H9 (cell line): ENCODE measurements around the gene MYO1E. TPM values are rescaled to one million over a fixed set of nuclear protein-coding genes. Genes with fewer than 3 reads are reported as not detected.

Experiments used
- DNase-seq: peaks from one replicate; pipeline ENCODE4 v3.0.0-alpha.2; 2017
- H2AFZ ChIP-seq: one replicate; pipeline ENCODE4 v1.6.1; 2013; ENCODE audit warnings: mild to moderate bottlenecking, low read length, control low read depth, moderate library complexity
- H2AK5ac ChIP-seq: 2 replicates; pipeline ENCODE4 v1.6.1; 2013; ENCODE audit warnings: low read length, control low read depth, mixed read lengths; ENCODE audit not compliant: insufficient read length
- H2BK120ac ChIP-seq: one replicate; pipeline ENCODE4 v1.6.1; 2013; ENCODE audit warnings: low read depth, mild to moderate bottlenecking, low read length, control low read depth, inconsistent platforms; ENCODE audit not compliant: poor library complexity, severe bottlenecking
- H2BK12ac ChIP-seq: 2 replicates; pipeline ENCODE4 v1.6.1; 2013; ENCODE audit warnings: low read length, control low read depth, mixed read lengths, low read depth; ENCODE audit not compliant: insufficient read length
- H2BK15ac ChIP-seq: 2 replicates; pipeline ENCODE4 v1.6.1; 2013; ENCODE audit warnings: low read depth, low read length, control low read depth
- H2BK20ac ChIP-seq: one replicate; pipeline ENCODE4 v1.6.1; 2013; ENCODE audit warnings: low read depth, mild to moderate bottlenecking, low read length, control low read depth, inconsistent platforms; ENCODE audit not compliant: poor library complexity, severe bottlenecking
- H2BK5ac ChIP-seq: 2 replicates; pipeline ENCODE4 v1.6.1; 2013; ENCODE audit warnings: low read length, control low read depth, mixed read lengths; ENCODE audit not compliant: insufficient read length
- H3K14ac ChIP-seq: 2 replicates; pipeline ENCODE4 v1.6.1; 2013; ENCODE audit warnings: low read length, control low read depth; ENCODE audit not compliant: insufficient read depth
- H3K18ac ChIP-seq: 2 replicates; pipeline ENCODE4 v1.6.1; 2013; ENCODE audit warnings: low read depth, mild to moderate bottlenecking, mixed read lengths, low read length, control low read depth; ENCODE audit not compliant: insufficient read length
- H3K23ac ChIP-seq: 2 replicates; pipeline ENCODE4 v1.6.1; 2013; ENCODE audit warnings: low read length, control low read depth, mixed read lengths, low read depth; ENCODE audit not compliant: insufficient read length
- H3K23me2 ChIP-seq: 2 replicates; pipeline ENCODE4 v1.6.1; 2013; ENCODE audit warnings: low read depth, mild to moderate bottlenecking, mixed read lengths, low read length, control low read depth; ENCODE audit not compliant: insufficient read length, poor library complexity, severe bottlenecking
- H3K27ac ChIP-seq: 2 replicates; pipeline ENCODE4 v1.5.1; 2013; ENCODE audit warnings: low read length, control low read depth, mixed read lengths, low read depth; ENCODE audit not compliant: insufficient read length
- H3K27me3 ChIP-seq: 2 replicates; pipeline ENCODE4 v1.6.1; 2013; ENCODE audit warnings: low read length, control low read depth, inconsistent platforms; ENCODE audit not compliant: insufficient read depth
- H3K4ac ChIP-seq: 2 replicates; pipeline ENCODE4 v1.6.1; 2013; ENCODE audit warnings: low read depth, mild to moderate bottlenecking, control low read depth, inconsistent platforms, low read length, moderate library complexity
- H3K4me1 ChIP-seq: 2 replicates; pipeline ENCODE4 v1.6.1; 2013; ENCODE audit warnings: low read length, control low read depth, inconsistent platforms; ENCODE audit not compliant: insufficient read depth
- H3K4me2 ChIP-seq: 2 replicates; pipeline ENCODE4 v1.6.1; 2013; ENCODE audit warnings: low read length, control low read depth, mixed read lengths; ENCODE audit not compliant: insufficient read length, insufficient read depth
- H3K56ac ChIP-seq: 2 replicates; pipeline ENCODE4 v1.6.1; 2013; ENCODE audit warnings: low read depth, mild to moderate bottlenecking, mixed read lengths, low read length, control low read depth; ENCODE audit not compliant: insufficient read length
- H3K79me1 ChIP-seq: 2 replicates; pipeline ENCODE4 v1.6.1; 2013; ENCODE audit warnings: low read depth, mild to moderate bottlenecking, moderate library complexity, low read length, control low read depth, inconsistent platforms; ENCODE audit not compliant: insufficient read depth, poor library complexity, severe bottlenecking
- H3K79me2 ChIP-seq: 2 replicates; pipeline ENCODE4 v1.6.1; 2013; ENCODE audit warnings: low read length, control low read depth, inconsistent platforms; ENCODE audit not compliant: insufficient read depth
- H3K9ac ChIP-seq: 2 replicates; pipeline ENCODE4 v1.6.1; 2013; ENCODE audit warnings: low read length, control low read depth, mixed read lengths; ENCODE audit not compliant: insufficient read length; ENCODE audit errors: extremely low read depth
- H3K9me3 ChIP-seq: one replicate; pipeline ENCODE4 v1.6.1; 2013; ENCODE audit warnings: low read depth, low read length, inconsistent platforms; ENCODE audit not compliant: control insufficient read depth
- H3T11ph ChIP-seq: one replicate; pipeline ENCODE4 v1.6.1; 2013; ENCODE audit warnings: mild to moderate bottlenecking, low read length, control low read depth, inconsistent platforms
- H4K20me1 ChIP-seq: one replicate; pipeline ENCODE4 v1.6.1; 2013; ENCODE audit not compliant: control insufficient read depth, insufficient read length, insufficient read depth
- H4K5ac ChIP-seq: 2 replicates; pipeline ENCODE4 v1.6.1; 2013; ENCODE audit warnings: low read depth, mild to moderate bottlenecking, mixed read lengths, low read length, control low read depth; ENCODE audit not compliant: insufficient read length
- H4K8ac ChIP-seq: replicated peaks from 2 replicates; pipeline ENCODE4 v1.6.1; 2013; ENCODE audit warnings: low read length, control low read depth, mixed read lengths, low read depth; ENCODE audit not compliant: insufficient read length
- H4K91ac ChIP-seq: 2 replicates; pipeline ENCODE4 v1.6.1; 2013; ENCODE audit warnings: low read depth, mild to moderate bottlenecking, moderate library complexity, mixed read lengths, low read length, control low read depth; ENCODE audit not compliant: insufficient read length
- H3K27ac Mint-ChIP-seq, 3 experiments: 2 replicates in 2 of 3; 3 replicates in 1 of 3; pipeline ENCODE4 v1.8.0; 2020 to 2021; ENCODE audit warnings: mixed read lengths in 3 of 3, mild to moderate bottlenecking in 1 of 3, moderate library complexity in 1 of 3
- H3K27me3 Mint-ChIP-seq: 2 replicates; pipeline ENCODE4 v1.8.0; 2021; ENCODE audit warnings: low read depth, mild to moderate bottlenecking, moderate library complexity, mixed read lengths
- H3K36me3 Mint-ChIP-seq, 3 experiments: 2 replicates in 2 of 3; 3 replicates in 1 of 3; pipeline ENCODE4 v1.8.0; 2020 to 2021; ENCODE audit warnings: low read depth in 3 of 3, mixed read lengths in 3 of 3; ENCODE audit not compliant: insufficient read depth in 1 of 3
- H3K4me1 Mint-ChIP-seq, 2 experiments: 2 replicates each; pipeline ENCODE4 v1.8.0; 2020; ENCODE audit warnings: mixed read lengths in 2 of 2
- H3K4me3 Mint-ChIP-seq, 2 experiments: 2 replicates in 1 of 2; 3 replicates in 1 of 2; pipeline ENCODE4 v1.8.0; 2020 to 2021; ENCODE audit warnings: mild to moderate bottlenecking in 2 of 2, mixed read lengths in 2 of 2, moderate library complexity in 1 of 2
- H3K9me3 Mint-ChIP-seq, 2 experiments: 2 replicates in 1 of 2; 3 replicates in 1 of 2; pipeline ENCODE4 v1.8.0; 2020; ENCODE audit warnings: mild to moderate bottlenecking in 2 of 2, mixed read lengths in 2 of 2, moderate library complexity in 1 of 2
- CTCF ChIP-seq: fragments of 200-600 bp; sonication (generic); conservative IDR thresholded peaks from 3 replicates; pipeline ENCODE4 v1.8.0; 2021; ENCODE audit warnings: antibody characterized with exemption, mild to moderate bottlenecking
- WGBS: extraction: QIAGEN DNeasy Blood & Tissue Kit; methylation state at CpG from one replicate; pipeline ENCODE4 v1.1.7; 2013; ENCODE audit warnings: missing lambda C conversion rate, low lambda C conversion rate, mixed read lengths; ENCODE audit not compliant: insufficient read length; ENCODE audit errors: extremely low coverage; 5-methylcytosine and 5-hydroxymethylcytosine counted together
- total RNA-seq: library from RNA; stranded (reverse); gene quantifications from 2 replicates; pipeline ENCODE4 v1.2.1, GENCODE V29; 2021

Gene MYO1E
- total RNA-seq, 1 experiment from 2014 or later = 235 TPM

DNA sequence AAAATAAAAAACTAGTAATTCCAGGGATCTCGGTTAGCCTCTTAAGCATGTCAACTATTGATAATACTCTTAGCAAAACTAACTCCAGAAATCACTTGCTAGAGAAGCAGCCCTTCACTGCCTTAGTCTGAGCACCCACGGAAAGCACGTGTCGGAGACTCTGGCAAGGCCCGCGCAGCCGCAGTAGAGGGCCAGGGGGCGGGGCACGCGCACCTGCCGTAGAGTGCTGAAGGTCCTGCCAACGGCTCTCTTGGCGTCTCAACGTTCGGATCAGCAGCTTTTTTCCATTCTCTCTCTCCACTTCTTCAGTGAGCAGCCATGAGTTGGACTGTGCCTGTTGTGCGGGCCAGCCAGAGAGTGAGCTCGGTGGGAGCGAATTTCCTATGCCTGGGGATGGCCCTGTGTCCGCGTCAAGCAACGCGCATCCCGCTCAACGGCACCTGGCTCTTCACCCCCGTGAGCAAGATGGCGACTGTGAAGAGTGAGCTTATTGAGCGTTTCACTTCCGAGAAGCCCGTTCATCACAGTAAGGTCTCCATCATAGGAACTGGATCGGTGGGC, 166.0 kb downstream of the MYO1E start, which contains the start of gene LDHAL6B:
LDHAL6B (plus strand) TSS at position 221 of the 561 bp plus-strand sequence; CDS start at position 319, 98 bp downstream.
- H3K23ac ChIP-seq = no peak within 1 kb of the TSS
- no peaks in the 10 kb centered on the region for H3K23me2 ChIP-seq
- no peaks in the 10 kb centered on the region for H3K9me3 ChIP-seq
- H4K8ac ChIP-seq = no peak within 1 kb of the TSS
- no peak within 1 kb of the TSS for H3K27ac ChIP-seq
- H3K27me3 Mint-ChIP-seq = no peaks in the 10 kb centered on the region
- no peak within 1 kb of the TSS for H4K5ac ChIP-seq
- no peak for DNase-seq
- H3K4ac ChIP-seq = no peak within 1 kb of the TSS
- no peak within 1 kb of the TSS for H2BK120ac ChIP-seq
- H2BK5ac ChIP-seq = no peak within 1 kb of the TSS
- no peak within 1 kb of the TSS for H2AFZ ChIP-seq
- no peak within 1 kb of the TSS for H3K56ac ChIP-seq
- H3K4me3 Mint-ChIP-seq = no peak within 1 kb of the TSS
- H3K36me3 Mint-ChIP-seq = peaks cover 9 to 91% (median 80%) of the 10 kb centered on the region in 3 experiments; a peak in 6 of 7 replicates
- no peak within 1 kb of the TSS for H2BK15ac ChIP-seq
- H3T11ph ChIP-seq = no peak within 1 kb of the TSS
- no peaks in the 10 kb centered on the region for H4K20me1 ChIP-seq
- no CpG with 5 or more reads among the region's 30 CpGs for WGBS
- no peaks in the 10 kb centered on the region for H3K79me2 ChIP-seq
- no peak within 1 kb of the TSS for H2BK12ac ChIP-seq
- no peak within 1 kb of the TSS for H2AK5ac ChIP-seq
- H3K4me1 Mint-ChIP-seq = no peaks in the 10 kb centered on the region
- H3K4me2 ChIP-seq = no peak within 1 kb of the TSS
- H4K91ac ChIP-seq = no peak within 1 kb of the TSS
- H3K9ac ChIP-seq = no peak within 1 kb of the TSS
- H3K18ac ChIP-seq = no peak within 1 kb of the TSS
- no peak for TF ChIP-seq CTCF
- no peaks in the 10 kb centered on the region for H3K27me3 ChIP-seq
- H3K14ac ChIP-seq = no peak within 1 kb of the TSS
- H3K9me3 Mint-ChIP-seq = no peaks in the 10 kb centered on the region
- no peaks in the 10 kb centered on the region for H3K4me1 ChIP-seq
- H3K79me1 ChIP-seq = no peaks in the 10 kb centered on the region
- no peak within 1 kb of the TSS for H3K27ac Mint-ChIP-seq
- H2BK20ac ChIP-seq = no peak within 1 kb of the TSS
